Ovary (tissue), 3 donors: ENCODE measurements around the gene ABCB1.

ENCODE experiments used
- POLR2A ChIP-seq: fragments of 450-650 bp; IDR thresholded peaks from one replicate; pipeline ENCODE4 v1.6.1; 2017; ENCODE audit warnings: antibody characterized with exemption, mild to moderate bottlenecking, moderate library complexity
- TF ChIP-seq, protein P1 (sequence below), 3 donors: fragments of 450-650 bp in 2 of 3; fragments of 200-600 bp in 1 of 3; IDR thresholded peaks; one replicate each; pipeline versions ENCODE4 v1.5.1 to v1.8.0; 2016 to 2022; ENCODE audit warnings: antibody characterized with exemption in 3 of 3, mild to moderate bottlenecking in 1 of 3
- donor health status: DM: no; HTN: no; CAD: no.

GRCh38 chr7:87541648-87542047, 59.0 kb downstream of the ABCB1 start:
- no peak for TF ChIP-seq POLR2A
- TF ChIP-seq, protein P1, sequence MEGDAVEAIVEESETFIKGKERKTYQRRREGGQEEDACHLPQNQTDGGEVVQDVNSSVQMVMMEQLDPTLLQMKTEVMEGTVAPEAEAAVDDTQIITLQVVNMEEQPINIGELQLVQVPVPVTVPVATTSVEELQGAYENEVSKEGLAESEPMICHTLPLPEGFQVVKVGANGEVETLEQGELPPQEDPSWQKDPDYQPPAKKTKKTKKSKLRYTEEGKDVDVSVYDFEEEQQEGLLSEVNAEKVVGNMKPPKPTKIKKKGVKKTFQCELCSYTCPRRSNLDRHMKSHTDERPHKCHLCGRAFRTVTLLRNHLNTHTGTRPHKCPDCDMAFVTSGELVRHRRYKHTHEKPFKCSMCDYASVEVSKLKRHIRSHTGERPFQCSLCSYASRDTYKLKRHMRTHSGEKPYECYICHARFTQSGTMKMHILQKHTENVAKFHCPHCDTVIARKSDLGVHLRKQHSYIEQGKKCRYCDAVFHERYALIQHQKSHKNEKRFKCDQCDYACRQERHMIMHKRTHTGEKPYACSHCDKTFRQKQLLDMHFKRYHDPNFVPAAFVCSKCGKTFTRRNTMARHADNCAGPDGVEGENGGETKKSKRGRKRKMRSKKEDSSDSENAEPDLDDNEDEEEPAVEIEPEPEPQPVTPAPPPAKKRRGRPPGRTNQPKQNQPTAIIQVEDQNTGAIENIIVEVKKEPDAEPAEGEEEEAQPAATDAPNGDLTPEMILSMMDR (IDR thresholded peaks at IDR 0.05): no peak
